GM21786 (cell line): ENCODE data around the gene CELF1.
"Not testable (repeated sequence)": the region's sequence is repeated elsewhere in the genome, so short reads cannot be mapped to it uniquely, and the experiment has no call there.

Experiments used
- ATAC-seq: cut with Tn5 transposase; IDR thresholded peaks from one replicate; pipeline ENCODE4 v1.9.1; 2021; ENCODE audit not compliant: unreplicated experiment

Gene CELF1

GRCh38 chr11:47577460-47578041 lies 24.6 kb upstream of the CELF1 start:
- no peak for ATAC-seq

GRCh38 chr11:47573321-47573720 lies 20.4 kb upstream of the CELF1 start:
- ATAC-seq = no peak

GRCh38 chr11:47572715-47573255 lies 19.9 kb upstream of the CELF1 start:
- ATAC-seq = no peak

- no peak for ATAC-seq
These were observed 19.0 kb upstream of the CELF1 start for GRCh38 chr11:47571895-47572294.

- no peak for ATAC-seq
These were observed 18.4 kb upstream of the CELF1 start for GRCh38 chr11:47571357-47571729.

GRCh38 chr11:47570651-47571356 lies 17.9 kb upstream of the CELF1 start:
- no peak for ATAC-seq

GRCh38 chr11:47569646-47570045 lies 16.7 kb upstream of the CELF1 start:
- no peak for ATAC-seq

GRCh38 chr11:47566149-47566698 lies 13.3 kb upstream of the CELF1 start:
- no peak for ATAC-seq

GRCh38 chr11:47565340-47566148 lies 12.6 kb upstream of the CELF1 start, which contains the start of gene PTPMT1:
TSS of gene PTPMT1 (plus strand) at chr11:47565599. CDS start at chr11:47565623, 24 bp downstream.
- ATAC-seq = peak; percentile 87

GRCh38 chr11:47564933-47565339 lies 12.0 kb upstream of the CELF1 start:
- ATAC-seq = peak; percentile 2

- not testable (repeated sequence) for ATAC-seq
These were observed 11.4 kb upstream of the CELF1 start for GRCh38 chr11:47564366-47564765.

- not testable (repeated sequence) for ATAC-seq
These were observed 9.5 kb upstream of the CELF1 start for GRCh38 chr11:47562393-47562792.

GRCh38 chr11:47560426-47560825 lies 7.5 kb upstream of the CELF1 start:
- no peak for ATAC-seq

- no peak for ATAC-seq
These were observed 5.8 kb upstream of the CELF1 start for GRCh38 chr11:47558695-47559094.

- ATAC-seq = not testable (repeated sequence)
These were observed 4.1 kb upstream of the CELF1 start for GRCh38 chr11:47557004-47557403.

GRCh38 chr11:47553406-47553743 lies 443 bp upstream of the CELF1 start:
- peak; percentile 23 for ATAC-seq

GRCh38 chr11:47552056-47552565 lies 821 bp downstream of the CELF1 start:
- ATAC-seq = no peak

GRCh38 chr11:47551086-47551485 lies 1.8 kb downstream of the CELF1 start:
- ATAC-seq = no peak

GRCh38 chr11:47550288-47551047 lies 2.5 kb downstream of the CELF1 start:
- ATAC-seq = no peak

GRCh38 chr11:47546274-47546673 lies 6.7 kb downstream of the CELF1 start:
- not testable (repeated sequence) for ATAC-seq
